GM19438 (cell line): ENCODE measurements around the gene KDM5C.
"Not testable (repeated sequence)": the region's sequence is repeated elsewhere in the genome, so short reads cannot be mapped to it uniquely, and the experiment has no call there.

Experiments
- ATAC-seq: cut with Tn5 transposase; IDR thresholded peaks from one replicate; pipeline ENCODE4 v1.9.1; 2021; ENCODE audit warnings: low read depth; ENCODE audit not compliant: unreplicated experiment

The KDM5C gene

DNA sequence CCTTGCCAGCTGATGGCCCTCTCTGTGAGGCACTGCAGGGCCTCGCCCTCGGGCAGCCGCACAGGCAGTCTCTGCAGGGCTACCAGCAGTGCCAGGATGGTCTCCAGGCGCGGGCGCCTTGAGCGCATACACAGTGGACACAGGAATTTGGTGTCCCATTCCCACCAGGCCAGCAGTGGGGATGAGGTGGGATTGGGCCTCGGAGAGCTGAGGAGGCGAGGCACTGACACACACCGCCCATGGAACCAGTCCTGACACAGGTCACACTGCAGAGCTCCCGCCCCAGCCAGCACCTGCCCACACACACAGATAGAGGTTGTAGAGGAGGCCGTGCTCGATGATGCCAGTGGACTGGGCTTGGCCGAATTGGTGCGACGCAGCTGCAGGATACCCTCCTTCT is 30.7 kb downstream of the KDM5C start:
- no peak for ATAC-seq

DNA sequence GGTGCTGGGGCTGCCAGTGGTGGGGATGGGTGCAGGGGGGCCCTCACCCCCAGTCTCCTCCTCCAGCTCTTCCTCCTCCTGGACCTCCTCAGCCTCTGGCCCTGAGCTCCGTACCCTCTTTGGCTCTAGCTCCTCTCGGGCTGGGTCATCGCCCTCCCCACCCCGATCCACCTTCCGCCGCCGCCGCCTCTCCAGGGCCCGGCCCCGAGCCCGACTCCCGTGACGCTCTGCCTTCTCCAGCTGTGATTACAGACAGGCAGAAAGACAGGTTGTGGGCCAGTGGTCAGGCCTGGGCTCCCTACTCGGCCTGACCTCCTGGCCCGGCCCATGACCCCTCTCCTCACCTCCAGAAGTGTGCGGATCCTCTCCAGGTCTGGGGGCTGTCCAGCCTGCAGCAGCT is 31.9 kb downstream of the KDM5C start:
- ATAC-seq = no peak

DNA sequence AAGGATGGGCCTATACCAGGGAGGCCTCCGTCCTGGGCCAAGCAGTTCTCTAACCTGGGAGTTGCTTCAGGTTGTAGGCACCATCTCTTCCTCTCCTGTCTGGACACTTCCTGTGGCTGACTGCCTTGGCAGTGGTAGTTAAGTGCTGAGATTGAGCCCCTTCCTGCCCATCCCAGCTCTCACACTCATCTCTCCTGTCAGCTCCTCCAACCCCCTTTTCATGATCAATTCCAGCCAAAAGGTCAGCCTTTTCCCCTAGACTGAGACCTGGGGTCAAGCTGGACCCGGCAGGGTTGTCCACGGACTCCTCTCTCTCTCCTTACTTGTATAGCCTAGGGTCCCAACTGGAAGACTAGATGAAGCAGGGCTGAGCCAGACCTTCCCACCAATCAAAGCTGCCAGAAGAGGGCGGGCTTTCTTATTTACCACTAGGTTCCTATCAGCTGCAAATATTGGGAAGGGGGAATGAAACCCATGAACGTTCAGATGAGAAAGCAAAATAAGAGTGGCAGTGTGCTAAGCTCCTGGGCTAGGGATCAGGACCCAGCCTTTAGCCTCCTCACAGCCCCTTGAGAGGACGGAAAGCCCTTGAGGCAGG is 34.5 kb downstream of the KDM5C start:
- no peak for ATAC-seq

DNA sequence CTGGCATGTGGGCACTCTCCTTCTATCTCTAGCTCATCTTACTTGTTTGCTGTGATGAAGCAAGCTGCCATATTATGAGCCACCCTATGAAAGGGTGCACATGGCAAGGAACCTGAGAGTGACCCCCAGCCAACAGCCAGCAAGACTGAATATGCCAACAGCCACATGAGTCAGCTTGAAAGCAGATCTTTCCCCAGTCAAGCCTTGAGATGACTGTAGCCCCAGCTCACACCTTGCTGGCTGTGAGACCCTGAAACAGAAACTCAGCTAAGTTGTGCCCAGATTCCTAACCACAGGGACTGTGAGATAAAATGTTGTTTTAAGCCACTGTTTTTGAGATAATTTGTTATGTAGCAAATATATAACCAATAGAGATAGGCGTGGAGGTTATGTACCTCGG is 36.2 kb downstream of the KDM5C start:
- ATAC-seq = peak; percentile 65

DNA sequence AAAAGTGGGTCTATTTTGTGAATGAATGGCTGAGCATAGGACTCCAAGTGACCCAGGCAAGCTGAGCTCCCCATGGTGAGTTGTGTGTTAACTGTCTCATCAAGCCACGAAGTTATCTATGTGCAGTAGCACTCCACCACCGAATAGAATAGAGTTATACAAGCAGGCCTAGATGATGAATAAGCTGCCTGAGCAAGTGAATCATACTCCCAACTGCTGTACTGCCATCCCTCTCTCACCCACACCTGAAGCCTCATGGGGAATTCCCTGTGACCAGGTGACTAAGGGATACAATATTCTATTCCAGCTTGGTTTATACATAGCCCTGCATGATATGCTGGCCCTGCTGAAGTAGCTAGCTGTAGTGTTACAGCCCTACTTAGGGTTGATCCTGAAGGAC is 38.7 kb downstream of the KDM5C start:
- ATAC-seq = no peak

DNA sequence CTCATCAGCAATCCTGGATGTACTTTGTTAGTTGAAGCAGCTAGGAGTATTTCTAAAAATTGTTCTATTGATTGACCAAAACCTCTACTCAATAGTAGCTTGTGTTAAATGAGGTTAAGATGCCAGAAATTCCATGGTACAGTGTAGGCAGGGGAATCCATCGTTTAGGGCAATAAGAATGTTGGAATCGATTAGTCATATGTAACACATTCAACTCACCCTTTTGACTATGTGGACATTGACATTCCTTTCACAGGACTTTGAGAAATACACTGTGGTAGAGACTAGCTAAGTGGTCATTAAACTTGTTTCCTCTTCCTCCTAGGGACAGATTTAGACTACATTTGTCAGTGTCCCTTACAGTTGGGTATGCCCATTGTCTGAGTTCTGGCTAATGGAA is 40.2 kb downstream of the KDM5C start:
- no peak for ATAC-seq

DNA sequence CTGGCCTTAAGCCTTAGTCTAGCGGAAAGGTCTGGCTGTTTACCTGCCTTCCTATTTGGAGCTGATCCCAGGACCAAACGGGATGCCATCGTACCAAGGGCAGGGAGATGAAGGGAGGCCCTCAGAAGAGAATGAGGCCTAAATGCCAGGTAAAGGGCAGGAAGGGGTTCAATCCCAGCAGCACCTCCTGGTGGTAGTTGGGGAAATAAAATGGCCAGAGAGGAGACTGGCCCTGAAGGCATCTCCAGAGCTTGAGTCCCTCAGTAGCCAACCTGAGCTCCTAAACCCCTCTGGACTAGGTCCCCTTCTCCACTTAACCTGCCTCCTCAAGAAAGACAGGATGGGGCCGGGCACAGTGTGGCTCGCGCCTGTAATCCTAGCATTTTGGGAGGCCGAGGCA is 53.7 kb downstream of the KDM5C start:
- ATAC-seq = no peak

DNA sequence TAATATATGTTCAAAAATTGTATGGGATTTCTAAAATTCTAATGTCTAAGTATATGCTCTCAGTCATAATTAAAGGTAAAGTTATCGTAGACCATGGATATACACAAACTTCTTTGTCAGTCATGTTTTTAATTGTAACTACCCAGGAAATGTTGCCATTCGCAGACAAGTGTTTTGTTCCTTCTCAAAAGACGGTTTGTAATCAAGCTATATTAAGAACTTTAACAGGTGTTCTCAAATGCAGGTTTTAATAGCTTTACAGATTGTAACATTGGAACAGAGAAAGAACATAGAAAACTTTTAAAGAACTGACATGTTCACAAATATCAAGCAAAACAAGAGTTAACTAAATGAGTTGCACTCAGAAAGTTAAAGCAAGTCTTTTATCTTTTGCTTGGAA is 58.9 kb downstream of the KDM5C start:
- ATAC-seq = no peak

DNA sequence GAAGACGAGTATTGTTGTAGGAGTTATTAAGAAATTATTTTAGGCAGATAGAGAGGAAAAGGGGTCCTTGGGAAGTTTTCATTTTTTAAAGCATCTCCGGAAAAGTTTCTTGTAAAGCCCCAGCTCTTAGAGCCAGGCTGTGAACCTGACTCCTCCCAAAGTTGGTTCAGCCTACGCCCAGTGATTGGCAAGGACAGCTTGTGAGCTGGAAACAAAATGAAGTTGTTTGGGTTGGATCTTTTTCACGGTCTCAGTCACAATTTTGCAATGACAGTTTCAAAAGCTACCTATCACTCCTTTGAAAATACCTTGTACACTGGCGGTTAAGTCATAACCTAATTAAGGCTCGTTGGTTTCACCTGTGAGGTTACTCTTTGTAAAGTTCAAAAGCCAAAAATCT is 60.4 kb downstream of the KDM5C start:
- not testable (repeated sequence) for ATAC-seq

DNA sequence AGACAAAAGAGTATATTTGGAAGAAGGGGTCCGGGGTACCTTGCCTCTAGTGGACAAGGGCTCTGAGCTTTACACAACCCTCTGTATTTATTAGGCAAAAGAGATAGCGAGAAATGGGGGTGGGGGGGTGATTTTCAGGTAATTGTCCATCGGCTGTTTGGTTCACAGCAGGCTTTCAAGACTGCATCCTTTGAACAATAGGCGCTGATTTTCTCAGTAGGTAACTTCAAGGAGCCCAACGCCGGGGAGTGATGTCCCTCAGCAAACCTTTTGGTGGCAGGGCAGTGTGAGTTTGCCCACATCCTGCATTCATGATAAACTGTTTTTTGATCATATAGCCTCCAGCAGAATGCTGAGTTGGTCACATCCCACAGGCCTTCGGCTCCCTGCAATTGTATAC is 61.6 kb downstream of the KDM5C start:
- ATAC-seq = no peak

DNA sequence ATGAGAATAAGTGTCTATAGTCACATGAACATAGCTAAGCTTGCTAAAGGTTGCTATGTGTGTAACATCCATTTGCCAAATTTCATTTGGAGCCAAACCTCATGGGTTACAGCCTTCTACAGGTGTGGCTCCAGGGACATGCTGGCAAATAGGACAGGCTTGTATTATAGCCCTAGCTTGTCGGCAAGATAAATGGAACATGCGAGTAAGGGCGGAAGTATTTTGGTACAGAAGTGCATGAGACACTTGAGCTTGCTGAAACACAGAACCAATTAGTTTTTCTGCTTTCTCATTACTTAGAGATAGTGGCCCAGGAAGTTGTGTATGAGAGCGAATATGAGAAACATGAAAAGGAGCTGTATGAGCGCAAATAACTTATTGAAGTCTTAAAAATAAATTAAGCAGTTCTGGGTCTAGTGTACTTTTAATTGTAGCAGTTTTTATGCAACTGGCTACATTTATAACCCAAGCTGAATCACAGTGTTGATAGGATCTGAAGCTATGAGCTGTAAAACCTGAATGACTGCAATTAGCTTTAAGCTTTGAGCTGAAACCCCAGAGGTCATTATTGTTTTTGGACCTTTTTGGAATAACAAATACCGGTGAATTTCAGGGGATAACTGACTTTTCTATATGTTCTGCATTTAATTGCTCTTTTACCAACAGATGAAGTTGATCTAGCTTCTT is 64.6 kb downstream of the KDM5C start:
- ATAC-seq = no peak

DNA sequence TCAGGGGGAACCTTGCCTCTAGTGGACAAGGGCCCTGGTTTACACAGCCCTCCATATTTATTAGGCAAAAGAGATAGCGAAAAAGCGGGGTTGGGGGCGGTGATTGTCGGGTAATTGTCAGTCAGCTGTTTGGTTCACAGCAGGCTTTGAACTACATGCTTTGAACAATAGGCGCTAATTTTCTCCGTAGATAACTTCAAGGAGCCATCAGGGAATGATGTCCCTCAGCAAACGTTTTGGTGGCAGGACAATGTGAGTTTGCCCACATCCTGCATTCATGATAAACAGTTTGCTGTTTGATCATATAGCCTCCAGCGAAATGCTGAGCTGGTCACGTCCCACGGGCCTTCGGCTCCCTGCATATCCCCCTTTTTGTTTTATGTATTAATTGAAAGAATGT is 65.8 kb downstream of the KDM5C start:
- no peak for ATAC-seq

DNA sequence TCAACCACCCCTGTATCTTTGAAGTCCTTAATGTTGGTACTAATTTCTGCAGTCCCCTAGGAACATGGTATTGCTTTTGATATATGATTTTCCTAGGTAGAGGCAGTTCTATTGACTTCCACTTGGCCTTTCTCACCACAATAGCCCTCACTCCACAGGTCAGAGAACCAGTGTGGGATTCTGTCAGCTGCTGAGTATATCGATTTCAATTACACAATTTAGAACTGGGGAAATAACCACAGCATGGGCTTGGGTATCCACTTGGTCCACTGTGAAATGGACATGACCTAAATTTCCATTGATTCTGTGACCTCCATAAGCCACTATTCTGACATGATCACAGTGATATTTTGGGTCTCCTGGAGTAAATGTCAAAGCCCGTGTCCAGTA is 68.8 kb downstream of the KDM5C start:
- no peak for ATAC-seq

DNA sequence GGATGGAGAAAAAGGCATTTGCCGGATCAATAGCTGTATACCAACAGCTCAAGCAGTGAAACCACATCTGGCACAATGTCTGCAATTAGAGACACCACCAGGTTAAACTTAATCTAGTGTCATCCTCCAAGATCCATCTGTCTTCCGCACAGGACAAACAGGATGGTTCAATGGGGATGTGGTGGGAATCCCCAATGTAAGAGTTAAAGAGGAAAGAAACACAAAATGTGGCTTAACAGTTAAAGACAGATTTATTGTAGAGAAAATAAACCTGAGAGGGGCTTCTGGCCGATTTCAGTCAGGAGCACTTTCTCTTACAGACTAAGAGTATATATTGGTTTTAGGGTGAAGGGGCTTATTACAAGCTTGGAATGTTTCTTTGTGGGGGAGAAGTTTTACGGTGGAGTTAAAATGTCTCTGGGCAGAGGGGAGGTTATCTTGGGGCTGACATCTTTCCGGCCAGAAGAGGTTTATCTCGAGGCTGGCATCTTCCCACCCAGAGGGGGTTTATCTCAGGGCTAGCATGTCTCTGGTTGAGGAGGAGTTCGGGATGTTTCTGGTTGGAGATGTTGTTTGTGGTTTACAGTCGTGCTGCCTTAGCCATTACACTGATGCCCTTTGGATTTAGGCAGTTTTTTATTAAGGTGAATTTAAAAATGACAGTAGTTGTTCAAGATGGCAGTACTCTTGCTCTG is 69.3 kb downstream of the KDM5C start:
- no peak for ATAC-seq

DNA sequence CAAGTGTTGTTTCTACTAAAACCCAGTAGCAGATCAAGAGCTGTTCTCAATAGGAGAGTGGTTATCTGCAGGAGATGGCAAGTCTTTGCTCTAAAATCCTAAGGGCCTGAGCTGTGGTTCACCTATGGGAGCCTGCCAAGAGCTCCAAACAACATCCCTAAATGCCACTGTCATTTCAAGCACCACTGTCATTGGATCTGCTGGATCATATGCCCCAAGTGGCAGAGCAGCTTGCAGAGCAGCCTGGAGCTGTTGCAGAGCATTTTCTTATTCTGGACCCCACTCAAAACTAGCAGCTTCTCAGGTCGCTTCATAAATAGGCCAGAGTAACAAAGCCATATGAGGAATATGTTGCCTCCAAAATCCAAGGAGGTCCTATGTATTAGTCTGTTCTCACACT is 71.4 kb downstream of the KDM5C start:
- no peak for ATAC-seq
